Coronary artery (tissue), 2 donors: ENCODE results near the gene LCORL.

Experiments
- DNase-seq: peaks from one replicate; pipeline ENCODE4 v3.0.0-alpha.2; 2017; ENCODE audit warnings: low spot score
- H3K27ac ChIP-seq, 2 donors: fragments of 200-600 bp; sonication (generic); one replicate each; pipeline ENCODE4 v1.5.1; 2016 to 2019
- H3K4me3 ChIP-seq: fragments of 200-600 bp; sonication (generic); 2 replicates; pipeline ENCODE4 v1.5.1; 2016; ENCODE audit warnings: mild to moderate bottlenecking, moderate library complexity
- TF ChIP-seq, protein P1 (sequence below): fragments of 200-600 bp; sonication (generic); IDR thresholded peaks from one replicate; pipeline ENCODE4 v1.5.1; 2019; ENCODE audit warnings: antibody characterized with exemption

The LCORL gene

GRCh38 chr4:18052158-18052557 lies 30.6 kb upstream of the LCORL start:
- DNase-seq = no peak
- TF ChIP-seq, protein P1, sequence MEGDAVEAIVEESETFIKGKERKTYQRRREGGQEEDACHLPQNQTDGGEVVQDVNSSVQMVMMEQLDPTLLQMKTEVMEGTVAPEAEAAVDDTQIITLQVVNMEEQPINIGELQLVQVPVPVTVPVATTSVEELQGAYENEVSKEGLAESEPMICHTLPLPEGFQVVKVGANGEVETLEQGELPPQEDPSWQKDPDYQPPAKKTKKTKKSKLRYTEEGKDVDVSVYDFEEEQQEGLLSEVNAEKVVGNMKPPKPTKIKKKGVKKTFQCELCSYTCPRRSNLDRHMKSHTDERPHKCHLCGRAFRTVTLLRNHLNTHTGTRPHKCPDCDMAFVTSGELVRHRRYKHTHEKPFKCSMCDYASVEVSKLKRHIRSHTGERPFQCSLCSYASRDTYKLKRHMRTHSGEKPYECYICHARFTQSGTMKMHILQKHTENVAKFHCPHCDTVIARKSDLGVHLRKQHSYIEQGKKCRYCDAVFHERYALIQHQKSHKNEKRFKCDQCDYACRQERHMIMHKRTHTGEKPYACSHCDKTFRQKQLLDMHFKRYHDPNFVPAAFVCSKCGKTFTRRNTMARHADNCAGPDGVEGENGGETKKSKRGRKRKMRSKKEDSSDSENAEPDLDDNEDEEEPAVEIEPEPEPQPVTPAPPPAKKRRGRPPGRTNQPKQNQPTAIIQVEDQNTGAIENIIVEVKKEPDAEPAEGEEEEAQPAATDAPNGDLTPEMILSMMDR = no peak
- Histone ChIP-seq H3K27ac (no peak overlapping the region), H3K4me3 (no peak overlapping the region)

- Histone ChIP-seq H3K4me3 (no peak overlapping the region), H3K27ac (no peak overlapping the region)
- DNase-seq = no peak
- TF ChIP-seq, protein P1 = no peak
Observed at GRCh38 chr4:18051281-18051680, 29.7 kb upstream of the LCORL start.

GRCh38 chr4:18050448-18050847 lies 28.9 kb upstream of the LCORL start:
- H3K27ac ChIP-seq = no peak overlapping the region

GRCh38 chr4:18049446-18049845 lies 27.9 kb upstream of the LCORL start:
- TF ChIP-seq, protein P1 = no peak
- no peak overlapping the region for H3K27ac ChIP-seq
- H3K4me3 ChIP-seq = no peak overlapping the region
- DNase-seq = no peak

More at GRCh38 chr4:18050448-18050847, 28.9 kb upstream of the LCORL start:
- TF ChIP-seq, protein P1 = no peak
- H3K4me3 ChIP-seq = no peak overlapping the region
- no peak for DNase-seq

DNA sequence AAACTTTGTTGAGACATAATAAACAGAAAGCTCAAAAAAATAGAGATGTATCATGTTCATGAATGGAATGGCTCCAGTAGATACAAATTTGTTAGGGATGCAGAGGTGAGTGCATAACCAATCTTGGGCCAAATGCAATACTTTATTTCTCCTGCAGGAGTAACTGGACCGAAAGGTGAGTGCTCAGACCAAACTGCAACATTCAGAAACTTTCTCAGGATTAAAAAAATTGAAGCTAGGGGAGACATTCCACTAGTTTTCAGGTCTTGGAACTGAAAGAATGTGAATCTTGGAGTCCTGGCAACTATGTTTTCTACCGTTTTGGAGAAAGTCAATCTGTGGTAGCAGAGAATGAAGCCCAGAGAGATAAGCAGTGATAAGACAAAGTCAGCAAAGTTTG lies 21.2 kb upstream of the LCORL start:
- Histone ChIP-seq H3K27ac (no peak overlapping the region), H3K4me3 (no peak overlapping the region)
- no peak for DNase-seq
- TF ChIP-seq, protein P1 = no peak

DNA sequence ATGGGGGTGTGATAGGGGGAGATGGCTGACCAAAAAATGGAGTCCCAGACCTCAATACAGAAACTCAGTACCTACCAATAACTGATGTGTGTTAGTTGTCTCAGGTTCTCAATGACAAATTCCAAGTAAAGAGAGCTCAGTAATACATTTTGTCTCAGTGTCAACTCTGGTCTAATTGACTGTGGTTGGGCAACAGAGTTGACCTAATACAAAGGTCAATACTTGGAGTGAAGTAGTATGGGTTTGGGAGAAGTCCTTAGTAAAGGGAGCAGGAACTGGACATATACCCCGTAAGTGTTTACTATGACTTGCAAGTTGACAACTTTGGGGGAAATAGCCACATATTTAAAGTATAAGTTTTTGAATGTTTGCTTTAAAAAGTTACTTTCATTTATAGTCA lies 20.5 kb upstream of the LCORL start:
- H3K27ac ChIP-seq = no peak overlapping the region
- H3K4me3 ChIP-seq = no peak overlapping the region
- TF ChIP-seq, protein P1 = no peak
- DNase-seq = no peak

GRCh38 chr4:18041114-18041513 lies 19.6 kb upstream of the LCORL start:
- no peak overlapping the region for H3K27ac ChIP-seq
- DNase-seq = no peak
- TF ChIP-seq, protein P1 = no peak
- H3K4me3 ChIP-seq = no peak overlapping the region
